Measurements from ENCODE around the gene PDGFRB. TPM values are rescaled to one million over a fixed set of nuclear protein-coding genes. Genes with fewer than 3 reads are reported as not detected.
"Not testable (repeated sequence)": the region's sequence is repeated elsewhere in the genome, so short reads cannot be mapped to it uniquely, and the experiment has no call there.

Gene PDGFRB
- total RNA-seq, 4 donors from 2014 or later, result 17.5 to 87.5 (median 31.2) TPM

DNA sequence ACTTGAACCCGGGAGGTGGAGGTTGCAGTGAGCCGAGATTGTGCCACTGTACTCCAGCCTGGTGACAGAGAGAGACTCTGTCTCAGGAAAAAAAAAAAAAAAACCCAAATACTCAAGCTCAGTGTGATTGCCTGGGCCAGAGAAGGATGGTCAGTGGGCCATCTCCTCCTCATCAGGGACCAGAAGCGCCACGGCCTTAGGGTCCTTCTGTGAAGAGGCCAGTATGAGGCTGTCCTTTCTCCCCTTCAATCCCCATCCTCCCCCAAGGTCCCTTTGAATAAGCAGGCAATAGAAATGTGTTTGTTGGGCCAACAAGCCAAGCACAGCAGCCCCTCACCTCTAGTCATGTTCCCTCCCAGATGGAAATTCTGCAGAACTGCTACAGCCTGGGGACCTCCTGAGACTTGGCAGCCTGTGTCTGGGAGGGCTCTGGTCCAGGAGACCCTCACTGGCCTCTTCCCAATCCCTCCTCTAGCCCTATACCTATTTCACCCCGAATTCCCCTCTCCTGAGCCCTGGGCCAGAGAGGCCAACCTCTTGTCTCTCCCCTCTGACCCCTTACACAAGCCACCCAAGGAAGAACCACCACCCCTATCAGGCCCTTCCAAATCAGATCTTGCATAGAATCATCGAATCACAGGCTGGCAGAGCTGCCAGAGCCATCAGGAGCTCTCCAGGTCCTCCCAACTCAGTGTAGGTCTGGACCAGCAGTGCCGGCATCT, 70.3 kb downstream of the PDGFRB start:
- Histone ChIP-seq H3K27ac (peak overlapping the region in 1 of 4 donors; percentile 43), H3K4me1 (peaks cover 0 to 10% (median 0%) of the 10 kb centered on the region in 4 donors), H3K36me3 (no peaks in the 10 kb centered on the region), H3K9me3 (no peaks in the 10 kb centered on the region), H3K27me3 (no peaks in the 10 kb centered on the region), H3K4me3 (peak overlapping the region in 2 of 4 donors; percentile 7 to 35)
- no peak for TF ChIP-seq CTCF (IDR thresholded peaks at IDR 0.05)
- DNase-seq, result no peak

DNA sequence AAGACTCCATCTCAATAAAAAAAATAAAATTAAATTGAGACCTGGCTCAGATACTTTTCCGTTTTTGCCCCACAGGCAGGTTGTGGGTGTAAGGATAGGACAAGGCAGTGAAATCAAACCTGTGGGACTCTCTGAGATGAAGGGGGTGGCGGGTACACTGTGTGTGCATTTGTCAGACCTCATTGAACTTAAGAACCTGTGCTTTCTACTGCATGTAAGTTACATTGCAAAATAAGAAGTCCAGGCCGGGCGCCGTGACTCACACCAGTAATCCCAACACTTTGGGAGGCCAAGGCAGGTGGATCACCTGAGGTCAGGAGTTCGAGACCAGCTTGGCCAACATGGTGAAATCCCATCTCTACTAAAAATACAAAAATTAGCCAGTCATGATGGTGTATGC, 70.9 kb downstream of the PDGFRB start:
- not testable (repeated sequence) for DNase-seq, H3K27ac ChIP-seq, H3K36me3 ChIP-seq, H3K4me1 ChIP-seq, H3K9me3 ChIP-seq, H3K27me3 ChIP-seq
- peak overlapping the region in 1 of 4 donors; percentile 35 for H3K4me3 ChIP-seq

- no peaks in the 10 kb centered on the region for H3K27me3 ChIP-seq
- H3K9me3 ChIP-seq, result no peaks in the 10 kb centered on the region
- TF ChIP-seq POLR2A (IDR thresholded peaks at IDR 0.05) (no peak), CTCF (IDR thresholded peaks at IDR 0.05) (no peak)
- no peaks in the 10 kb centered on the region for H3K36me3 ChIP-seq
- H3K4me3 ChIP-seq, result peak overlapping the region in 1 of 4 donors; percentile 26
- peaks cover 0 to 10% (median 0%) of the 10 kb centered on the region in 4 donors for H3K4me1 ChIP-seq
- H3K27ac ChIP-seq, result no peak overlapping the region
- peak in 1 of 3 donors; percentile 10 for DNase-seq
Observed at GRCh38 chr5:150082889-150083288, 72.8 kb downstream of the PDGFRB start.

GRCh38 chr5:150082374-150082773, 73.3 kb downstream of the PDGFRB start:
- Histone ChIP-seq H3K27ac (no peak overlapping the region), H3K4me1 (peaks cover 0 to 10% (median 0%) of the 10 kb centered on the region in 4 donors), H3K27me3 (no peaks in the 10 kb centered on the region), H3K4me3 (peak overlapping the region in 1 of 4 donors; percentile 26), H3K9me3 (no peaks in the 10 kb centered on the region), H3K36me3 (no peaks in the 10 kb centered on the region)
- no peak for DNase-seq
- TF ChIP-seq CTCF (IDR thresholded peaks at IDR 0.05) (no peak), POLR2A (IDR thresholded peaks at IDR 0.05) (no peak)

GRCh38 chr5:150081541-150082283, 73.9 kb downstream of the PDGFRB start:
- H3K9me3 ChIP-seq, result no peaks in the 10 kb centered on the region
- H3K4me1 ChIP-seq, result peaks cover 0 to 10% (median 0%) of the 10 kb centered on the region in 4 donors
- TF ChIP-seq POLR2A (IDR thresholded peaks at IDR 0.05) (no peak), CTCF (IDR thresholded peaks at IDR 0.05) (no peak)
- H3K27me3 ChIP-seq, result no peaks in the 10 kb centered on the region
- peak overlapping the region in 1 of 4 donors; percentile 26 for H3K4me3 ChIP-seq
- no peak overlapping the region for H3K27ac ChIP-seq
- H3K36me3 ChIP-seq, result no peaks in the 10 kb centered on the region
- peak; percentile 51 to 74 (median 54) for DNase-seq
